ENCODE data around the gene FOXS1. TPM values are rescaled to one million over a fixed set of nuclear protein-coding genes. Genes with fewer than 3 reads are reported as not detected.

Gene FOXS1
- total RNA-seq, 2 donors from 2014 or later: 0.45 to 0.52 TPM

GRCh38 chr20:31862506-31862905 is 17.1 kb upstream of the FOXS1 start:
- DNase-seq (no peak), ATAC-seq (no peak)
- intact Hi-C loops (cut with DNase I, micrococcal nuclease): no loop called here

- ATAC-seq (no peak), DNase-seq (peak in 1 of 2 donors; percentile 19)
- intact Hi-C loops (cut with DNase I, micrococcal nuclease): no loop called here
Measured at GRCh38 chr20:31862157-31862470, 16.7 kb upstream of the FOXS1 start.

- ATAC-seq (peak; percentile 90), DNase-seq (peak; percentile 58 to 72)
- intact Hi-C loops (cut with DNase I, micrococcal nuclease): no loop called here
Measured at GRCh38 chr20:31861385-31862156, 16.2 kb upstream of the FOXS1 start.

GRCh38 chr20:31861135-31861384 is 15.7 kb upstream of the FOXS1 start:
- ATAC-seq (peak; percentile 41), DNase-seq (peak in 1 of 2 donors; percentile 29)
- intact Hi-C loops (cut with DNase I, micrococcal nuclease): no loop called here

GRCh38 chr20:31860390-31861134 is 15.2 kb upstream of the FOXS1 start:
- DNase-seq: peak in 1 of 2 donors; percentile 27
- peak; percentile 58 for ATAC-seq
- intact Hi-C loops (cut with DNase I, micrococcal nuclease): no loop called here

- DNase-seq (no peak), ATAC-seq (no peak)
- intact Hi-C loops (cut with DNase I, micrococcal nuclease): no loop called here
Measured at GRCh38 chr20:31859998-31860380, 14.6 kb upstream of the FOXS1 start.

- DNase-seq (peak in 1 of 2 donors; percentile 18), ATAC-seq (no peak)
- intact Hi-C loops (cut with DNase I, micrococcal nuclease): no loop called here
Measured at GRCh38 chr20:31859266-31859997, 14.0 kb upstream of the FOXS1 start.

GRCh38 chr20:31858760-31859083 is 13.3 kb upstream of the FOXS1 start:
- DNase-seq (no peak), ATAC-seq (no peak)
- intact Hi-C loops (cut with DNase I, micrococcal nuclease): no loop called here

GRCh38 chr20:31857861-31858759 is 12.7 kb upstream of the FOXS1 start:
- DNase-seq (peak in 1 of 2 donors; percentile 16), ATAC-seq (no peak)
- intact Hi-C loops (cut with DNase I, micrococcal nuclease): no loop called here

- ATAC-seq: no peak
Measured at GRCh38 chr20:31856516-31856915, 11.1 kb upstream of the FOXS1 start.

GRCh38 chr20:31853481-31853880 is 8.1 kb upstream of the FOXS1 start:
- DNase-seq: no peak

More at GRCh38 chr20:31856516-31856915, 11.1 kb upstream of the FOXS1 start:
- no peak for DNase-seq
- intact Hi-C loops (cut with DNase I, micrococcal nuclease): no loop called here

GRCh38 chr20:31851240-31851955 is 6.0 kb upstream of the FOXS1 start:
- ATAC-seq (no peak), DNase-seq (no peak)
- intact Hi-C loops (cut with DNase I, micrococcal nuclease): no loop called here

More at GRCh38 chr20:31853481-31853880, 8.1 kb upstream of the FOXS1 start:
- intact Hi-C loops (cut with DNase I, micrococcal nuclease): loop anchor here in 1 of 2 donors (2.0 kb wide), 1 partner anchor 99 kb away; the partner anchor contains the start of gene PDRG1
- ATAC-seq: no peak

- ATAC-seq (peak; percentile 96), DNase-seq (peak in 1 of 2 donors; percentile 70)
- intact Hi-C loops (cut with DNase I, micrococcal nuclease): no loop called here
Measured at GRCh38 chr20:31849306-31849930, 4.0 kb upstream of the FOXS1 start.

- intact Hi-C loops (cut with DNase I, micrococcal nuclease): no loop called here
- DNase-seq: no peak
- ATAC-seq: no peak
Measured at GRCh38 chr20:31848088-31848999, 2.9 kb upstream of the FOXS1 start.

GRCh38 chr20:31846793-31847138 is 1.4 kb upstream of the FOXS1 start:
- no peak for DNase-seq
- no peak for ATAC-seq
- intact Hi-C loops (cut with DNase I, micrococcal nuclease): no loop called here

GRCh38 chr20:31844737-31845299 is 586 bp downstream of the FOXS1 start:
- intact Hi-C loops (cut with DNase I, micrococcal nuclease): no loop called here
- DNase-seq (no peak), ATAC-seq (no peak)

- ATAC-seq (no peak), DNase-seq (no peak)
- intact Hi-C loops (cut with DNase I, micrococcal nuclease): no loop called here
Measured at GRCh38 chr20:31843881-31844280, 1.5 kb downstream of the FOXS1 start.

Measured in left colon (tissue), 2 donors.